K562 (cell line): ENCODE results near the gene GPR26.

Experiments
- CEBPB ChIP-seq: fragments of 450-650 bp; IDR thresholded peaks from 2 replicates; pipeline ENCODE4 v1.6.1; 2016; ENCODE audit warnings: missing genetic modification characterization, missing compliant biosample characterization
- CTCF ChIP-seq, 3 experiments: IDR thresholded peaks in 2 of 3; conservative IDR thresholded peaks in 1 of 3; 2 replicates each; pipeline ENCODE4 v1.5.1; 2011 to 2012; ENCODE audit warnings: low read length in 3 of 3, mild to moderate bottlenecking in 3 of 3, control low read depth in 2 of 3, improper control_type of control experiment in 1 of 3, inconsistent platforms in 1 of 3, low read depth in 1 of 3, mixed read lengths in 1 of 3, moderate library complexity in 1 of 3; ENCODE audit not compliant: insufficient read depth in 2 of 3
- GATAD2A ChIP-seq: fragments of 450-650 bp; IDR thresholded peaks from 2 replicates; pipeline ENCODE4 v1.6.1; 2017
- HMBOX1 ChIP-seq: sonication (generic); IDR thresholded peaks from 2 replicates; pipeline ENCODE4 v1.6.1; 2016
- MCM7 ChIP-seq, 2 experiments: fragments of 450-650 bp; IDR thresholded peaks; 2 replicates each; pipeline ENCODE4 v1.6.1; 2016 to 2018
- MTF1 ChIP-seq: fragments of 250-450 bp; sonication (Bioruptor Pico); IDR thresholded peaks from 2 replicates; pipeline ENCODE4 v1.9.0; 2021; ENCODE audit warnings: moderate library complexity, mild to moderate bottlenecking, inconsistent platforms, borderline replicate concordance
- POLR2A ChIP-seq: fragments of 450-650 bp; conservative IDR thresholded peaks from 2 replicates; pipeline ENCODE4 v1.6.1; 2016
- ZBTB11 ChIP-seq, 3 experiments: fragments of 200-800 bp in 1 of 3; fragments of 250-450 bp in 1 of 3; fragments of 450-650 bp in 1 of 3; sonication (Bioruptor Pico) in 1 of 3; sonication (Bioruptor generic) in 1 of 3; formaldehyde crosslinking in 1 of 3; IDR thresholded peaks; 2 replicates each; pipeline versions ENCODE4 v1.6.1 to v1.8.0; 2016 to 2022; ENCODE audit warnings: mild to moderate bottlenecking in 2 of 3, missing genetic modification characterization in 2 of 3, missing compliant biosample characterization in 1 of 3, moderate library complexity in 1 of 3
- ZC3H8 ChIP-seq: fragments of 450-650 bp; IDR thresholded peaks from 2 replicates; pipeline ENCODE4 v1.6.1; 2017
- ZNF668 ChIP-seq: fragments of 250-450 bp; sonication (Bioruptor Pico); IDR thresholded peaks from 2 replicates; pipeline ENCODE4 v1.8.0; 2022; ENCODE audit warnings: mild to moderate bottlenecking, inconsistent platforms
- TF ChIP-seq, protein P1 (sequence below): fragments of 250-450 bp; sonication (Bioruptor Pico); IDR thresholded peaks from 2 replicates; pipeline ENCODE4 v1.9.0; 2021; ENCODE audit warnings: mild to moderate bottlenecking, inconsistent platforms
- TF ChIP-seq, protein P2 (sequence below): fragments of 250-450 bp; sonication (Bioruptor Pico); IDR thresholded peaks from 2 replicates; pipeline ENCODE4 v1.8.0; 2021; ENCODE audit warnings: mild to moderate bottlenecking, moderate library complexity
- TF ChIP-seq, protein P3 (sequence below): sonication (generic); formaldehyde crosslinking; IDR thresholded peaks from 2 replicates; pipeline ENCODE4 v1.5.0; 2020; ENCODE audit warnings: missing genetic modification reagents

- TF ChIP-seq ZBTB11 (CRISPR knock-in tag; IDR thresholded peaks at IDR 0.05) = no peak
- TF ChIP-seq, protein P1, sequence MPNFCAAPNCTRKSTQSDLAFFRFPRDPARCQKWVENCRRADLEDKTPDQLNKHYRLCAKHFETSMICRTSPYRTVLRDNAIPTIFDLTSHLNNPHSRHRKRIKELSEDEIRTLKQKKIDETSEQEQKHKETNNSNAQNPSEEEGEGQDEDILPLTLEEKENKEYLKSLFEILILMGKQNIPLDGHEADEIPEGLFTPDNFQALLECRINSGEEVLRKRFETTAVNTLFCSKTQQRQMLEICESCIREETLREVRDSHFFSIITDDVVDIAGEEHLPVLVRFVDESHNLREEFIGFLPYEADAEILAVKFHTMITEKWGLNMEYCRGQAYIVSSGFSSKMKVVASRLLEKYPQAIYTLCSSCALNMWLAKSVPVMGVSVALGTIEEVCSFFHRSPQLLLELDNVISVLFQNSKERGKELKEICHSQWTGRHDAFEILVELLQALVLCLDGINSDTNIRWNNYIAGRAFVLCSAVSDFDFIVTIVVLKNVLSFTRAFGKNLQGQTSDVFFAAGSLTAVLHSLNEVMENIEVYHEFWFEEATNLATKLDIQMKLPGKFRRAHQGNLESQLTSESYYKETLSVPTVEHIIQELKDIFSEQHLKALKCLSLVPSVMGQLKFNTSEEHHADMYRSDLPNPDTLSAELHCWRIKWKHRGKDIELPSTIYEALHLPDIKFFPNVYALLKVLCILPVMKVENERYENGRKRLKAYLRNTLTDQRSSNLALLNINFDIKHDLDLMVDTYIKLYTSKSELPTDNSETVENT = no peak
- TF ChIP-seq CTCF (IDR thresholded peaks at IDR 0.05 in 2 of 3, conservative IDR thresholded peaks at IDR 0.05 in 1 of 3; ENCODE audit: insufficient read depth in 2 of 3, low read depth in 1 of 3, low read length in 3 of 3) = no peak
- TF ChIP-seq ZNF668 = no peak
- TF ChIP-seq, protein P2, sequence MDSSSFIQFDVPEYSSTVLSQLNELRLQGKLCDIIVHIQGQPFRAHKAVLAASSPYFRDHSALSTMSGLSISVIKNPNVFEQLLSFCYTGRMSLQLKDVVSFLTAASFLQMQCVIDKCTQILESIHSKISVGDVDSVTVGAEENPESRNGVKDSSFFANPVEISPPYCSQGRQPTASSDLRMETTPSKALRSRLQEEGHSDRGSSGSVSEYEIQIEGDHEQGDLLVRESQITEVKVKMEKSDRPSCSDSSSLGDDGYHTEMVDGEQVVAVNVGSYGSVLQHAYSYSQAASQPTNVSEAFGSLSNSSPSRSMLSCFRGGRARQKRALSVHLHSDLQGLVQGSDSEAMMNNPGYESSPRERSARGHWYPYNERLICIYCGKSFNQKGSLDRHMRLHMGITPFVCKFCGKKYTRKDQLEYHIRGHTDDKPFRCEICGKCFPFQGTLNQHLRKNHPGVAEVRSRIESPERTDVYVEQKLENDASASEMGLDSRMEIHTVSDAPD (CRISPR knock-in tag) = no peak
- no peak for TF ChIP-seq CEBPB (tag)
- no peak for TF ChIP-seq HMBOX1
- TF ChIP-seq, protein P3, sequence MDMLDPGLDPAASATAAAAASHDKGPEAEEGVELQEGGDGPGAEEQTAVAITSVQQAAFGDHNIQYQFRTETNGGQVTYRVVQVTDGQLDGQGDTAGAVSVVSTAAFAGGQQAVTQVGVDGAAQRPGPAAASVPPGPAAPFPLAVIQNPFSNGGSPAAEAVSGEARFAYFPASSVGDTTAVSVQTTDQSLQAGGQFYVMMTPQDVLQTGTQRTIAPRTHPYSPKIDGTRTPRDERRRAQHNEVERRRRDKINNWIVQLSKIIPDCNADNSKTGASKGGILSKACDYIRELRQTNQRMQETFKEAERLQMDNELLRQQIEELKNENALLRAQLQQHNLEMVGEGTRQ (CRISPR knock-in tag) = no peak
- no peak for TF ChIP-seq POLR2A
- TF ChIP-seq MTF1 = no peak
- no peak for TF ChIP-seq GATAD2A
- no peak for TF ChIP-seq ZC3H8
- TF ChIP-seq MCM7 (IDR thresholded peaks at IDR 0.05) = no peak
Measured at GRCh38 chr10:123717336-123717735, 51.2 kb downstream of the GPR26 start.
